H1 (cell line): ENCODE results near the gene MAPK1. TPM values are rescaled to one million over a fixed set of nuclear protein-coding genes. Genes with fewer than 3 reads are reported as not detected.

Experiments used
- ASH2L ChIP-seq: fragments of 200-600, 300-600 bp; sonication (generic); IDR thresholded peaks from one replicate; pipeline ENCODE4 v1.7.1; 2017; ENCODE audit warnings: low read length
- BACH1 ChIP-seq: IDR thresholded peaks from 2 replicates; pipeline ENCODE4 v1.6.1; 2012; ENCODE audit warnings: low read length, improper control_type of control experiment
- CHD1 ChIP-seq: IDR thresholded peaks from 2 replicates; pipeline ENCODE4 v1.6.1; 2012; ENCODE audit warnings: low read depth, low read length, improper control_type of control experiment
- CHD2 ChIP-seq: IDR thresholded peaks from 2 replicates; pipeline ENCODE4 v1.6.1; 2012; ENCODE audit warnings: low read length, improper control_type of control experiment
- CREB1 ChIP-seq: IDR thresholded peaks from 2 replicates; pipeline ENCODE4 v1.6.1; 2012; ENCODE audit warnings: inconsistent platforms
- EGR1 ChIP-seq: IDR thresholded peaks from 2 replicates; pipeline ENCODE4 v1.6.1; 2011; ENCODE audit warnings: low read depth, low read length, borderline replicate concordance
- GABPA ChIP-seq: IDR thresholded peaks from 2 replicates; pipeline ENCODE4 v1.6.1; 2011; ENCODE audit warnings: mild to moderate bottlenecking, low read length, moderate library complexity, borderline replicate concordance; ENCODE audit not compliant: insufficient read depth
- HDAC6 ChIP-seq: IDR thresholded peaks from one replicate; pipeline ENCODE4 v1.7.1; 2012; ENCODE audit warnings: low read depth, mild to moderate bottlenecking, inconsistent platforms, low read length, moderate library complexity
- KDM1A ChIP-seq: fragments of 200-600, 300-600 bp; sonication (generic); IDR thresholded peaks from 2 replicates; pipeline ENCODE4 v1.7.1; 2016; ENCODE audit warnings: mild to moderate bottlenecking, low read length, borderline replicate concordance
- PHF8 ChIP-seq: fragments of 200-600 bp; sonication (generic); conservative IDR thresholded peaks from 2 replicates; pipeline ENCODE4 v1.7.1; 2012; ENCODE audit warnings: low read depth, mild to moderate bottlenecking, inconsistent platforms, low read length, moderate library complexity
- POLR2AphosphoS5 ChIP-seq: IDR thresholded peaks from 2 replicates; pipeline ENCODE4 v1.6.1; 2011; ENCODE audit warnings: low read depth, low read length
- polyA plus RNA-seq, 7 experiments: library from polyadenylated mRNA; depleted of rRNA in 3 of 7; stranded (reverse) in 5 of 7; unstranded in 2 of 7; fragments of >200 nt in 5 of 7; fragments of 200-250 nt in 2 of 7; gene quantifications; 1 replicate in 5 of 7; 2 replicates in 1 of 7; 4 replicates in 1 of 7; pipeline versions ENCODE4 v1.2.1 to v1.2.3, GENCODE V29; 2011 to 2013; ENCODE audit warnings: missing spikeins in 2 of 7, mixed read lengths in 2 of 7
- total RNA-seq: library from RNA; stranded (reverse); fragmentation: NEBNext Ultra II Directional; extraction: Animal tissue kit (Norgen Biotek cat#: 25700); gene quantifications from 2 replicates; pipeline ENCODE4 v1.2.1, GENCODE V29; 2021
- TF ChIP-seq, protein P1 (sequence below): fragments of 300-600 bp; sonication (generic); IDR thresholded peaks from 2 replicates; pipeline ENCODE4 v1.7.1; 2012; ENCODE audit warnings: low read length, moderate library complexity, mild to moderate bottlenecking, inconsistent platforms; ENCODE audit not compliant: insufficient replicate concordance

The MAPK1 gene
- total and polyA plus RNA-seq, 2 of the 8 experiments (the other 6 are each of a cell fraction or from before 2014, with no cell fraction given) = 28.1 to 101 TPM

GRCh38 chr22:21811982-21812381, 55.5 kb downstream of the MAPK1 start (continued):
- TF ChIP-seq, protein P1, sequence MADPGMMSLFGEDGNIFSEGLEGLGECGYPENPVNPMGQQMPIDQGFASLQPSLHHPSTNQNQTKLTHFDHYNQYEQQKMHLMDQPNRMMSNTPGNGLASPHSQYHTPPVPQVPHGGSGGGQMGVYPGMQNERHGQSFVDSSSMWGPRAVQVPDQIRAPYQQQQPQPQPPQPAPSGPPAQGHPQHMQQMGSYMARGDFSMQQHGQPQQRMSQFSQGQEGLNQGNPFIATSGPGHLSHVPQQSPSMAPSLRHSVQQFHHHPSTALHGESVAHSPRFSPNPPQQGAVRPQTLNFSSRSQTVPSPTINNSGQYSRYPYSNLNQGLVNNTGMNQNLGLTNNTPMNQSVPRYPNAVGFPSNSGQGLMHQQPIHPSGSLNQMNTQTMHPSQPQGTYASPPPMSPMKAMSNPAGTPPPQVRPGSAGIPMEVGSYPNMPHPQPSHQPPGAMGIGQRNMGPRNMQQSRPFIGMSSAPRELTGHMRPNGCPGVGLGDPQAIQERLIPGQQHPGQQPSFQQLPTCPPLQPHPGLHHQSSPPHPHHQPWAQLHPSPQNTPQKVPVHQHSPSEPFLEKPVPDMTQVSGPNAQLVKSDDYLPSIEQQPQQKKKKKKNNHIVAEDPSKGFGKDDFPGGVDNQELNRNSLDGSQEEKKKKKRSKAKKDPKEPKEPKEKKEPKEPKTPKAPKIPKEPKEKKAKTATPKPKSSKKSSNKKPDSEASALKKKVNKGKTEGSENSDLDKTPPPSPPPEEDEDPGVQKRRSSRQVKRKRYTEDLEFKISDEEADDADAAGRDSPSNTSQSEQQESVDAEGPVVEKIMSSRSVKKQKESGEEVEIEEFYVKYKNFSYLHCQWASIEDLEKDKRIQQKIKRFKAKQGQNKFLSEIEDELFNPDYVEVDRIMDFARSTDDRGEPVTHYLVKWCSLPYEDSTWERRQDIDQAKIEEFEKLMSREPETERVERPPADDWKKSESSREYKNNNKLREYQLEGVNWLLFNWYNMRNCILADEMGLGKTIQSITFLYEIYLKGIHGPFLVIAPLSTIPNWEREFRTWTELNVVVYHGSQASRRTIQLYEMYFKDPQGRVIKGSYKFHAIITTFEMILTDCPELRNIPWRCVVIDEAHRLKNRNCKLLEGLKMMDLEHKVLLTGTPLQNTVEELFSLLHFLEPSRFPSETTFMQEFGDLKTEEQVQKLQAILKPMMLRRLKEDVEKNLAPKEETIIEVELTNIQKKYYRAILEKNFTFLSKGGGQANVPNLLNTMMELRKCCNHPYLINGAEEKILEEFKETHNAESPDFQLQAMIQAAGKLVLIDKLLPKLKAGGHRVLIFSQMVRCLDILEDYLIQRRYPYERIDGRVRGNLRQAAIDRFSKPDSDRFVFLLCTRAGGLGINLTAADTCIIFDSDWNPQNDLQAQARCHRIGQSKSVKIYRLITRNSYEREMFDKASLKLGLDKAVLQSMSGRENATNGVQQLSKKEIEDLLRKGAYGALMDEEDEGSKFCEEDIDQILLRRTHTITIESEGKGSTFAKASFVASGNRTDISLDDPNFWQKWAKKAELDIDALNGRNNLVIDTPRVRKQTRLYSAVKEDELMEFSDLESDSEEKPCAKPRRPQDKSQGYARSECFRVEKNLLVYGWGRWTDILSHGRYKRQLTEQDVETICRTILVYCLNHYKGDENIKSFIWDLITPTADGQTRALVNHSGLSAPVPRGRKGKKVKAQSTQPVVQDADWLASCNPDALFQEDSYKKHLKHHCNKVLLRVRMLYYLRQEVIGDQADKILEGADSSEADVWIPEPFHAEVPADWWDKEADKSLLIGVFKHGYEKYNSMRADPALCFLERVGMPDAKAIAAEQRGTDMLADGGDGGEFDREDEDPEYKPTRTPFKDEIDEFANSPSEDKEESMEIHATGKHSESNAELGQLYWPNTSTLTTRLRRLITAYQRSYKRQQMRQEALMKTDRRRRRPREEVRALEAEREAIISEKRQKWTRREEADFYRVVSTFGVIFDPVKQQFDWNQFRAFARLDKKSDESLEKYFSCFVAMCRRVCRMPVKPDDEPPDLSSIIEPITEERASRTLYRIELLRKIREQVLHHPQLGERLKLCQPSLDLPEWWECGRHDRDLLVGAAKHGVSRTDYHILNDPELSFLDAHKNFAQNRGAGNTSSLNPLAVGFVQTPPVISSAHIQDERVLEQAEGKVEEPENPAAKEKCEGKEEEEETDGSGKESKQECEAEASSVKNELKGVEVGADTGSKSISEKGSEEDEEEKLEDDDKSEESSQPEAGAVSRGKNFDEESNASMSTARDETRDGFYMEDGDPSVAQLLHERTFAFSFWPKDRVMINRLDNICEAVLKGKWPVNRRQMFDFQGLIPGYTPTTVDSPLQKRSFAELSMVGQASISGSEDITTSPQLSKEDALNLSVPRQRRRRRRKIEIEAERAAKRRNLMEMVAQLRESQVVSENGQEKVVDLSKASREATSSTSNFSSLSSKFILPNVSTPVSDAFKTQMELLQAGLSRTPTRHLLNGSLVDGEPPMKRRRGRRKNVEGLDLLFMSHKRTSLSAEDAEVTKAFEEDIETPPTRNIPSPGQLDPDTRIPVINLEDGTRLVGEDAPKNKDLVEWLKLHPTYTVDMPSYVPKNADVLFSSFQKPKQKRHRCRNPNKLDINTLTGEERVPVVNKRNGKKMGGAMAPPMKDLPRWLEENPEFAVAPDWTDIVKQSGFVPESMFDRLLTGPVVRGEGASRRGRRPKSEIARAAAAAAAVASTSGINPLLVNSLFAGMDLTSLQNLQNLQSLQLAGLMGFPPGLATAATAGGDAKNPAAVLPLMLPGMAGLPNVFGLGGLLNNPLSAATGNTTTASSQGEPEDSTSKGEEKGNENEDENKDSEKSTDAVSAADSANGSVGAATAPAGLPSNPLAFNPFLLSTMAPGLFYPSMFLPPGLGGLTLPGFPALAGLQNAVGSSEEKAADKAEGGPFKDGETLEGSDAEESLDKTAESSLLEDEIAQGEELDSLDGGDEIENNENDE = no peak
- no peak for TF ChIP-seq BACH1
- no peak for TF ChIP-seq CREB1
- no peak for TF ChIP-seq EGR1
- no peak for TF ChIP-seq KDM1A
- no peak for TF ChIP-seq PHF8
- TF ChIP-seq POLR2AphosphoS5 = no peak
- no peak for TF ChIP-seq HDAC6
- TF ChIP-seq ASH2L = no peak
- no peak for TF ChIP-seq CHD1
- TF ChIP-seq GABPA = no peak
- no peak for TF ChIP-seq CHD2
